GM03348 (cell line): ENCODE data around the gene DSEL.

Source experiments
- DNase-seq: peaks from one replicate; pipeline ENCODE4 v3.0.0; 2012; ENCODE audit warnings: low spot score

DSEL gene

DNA sequence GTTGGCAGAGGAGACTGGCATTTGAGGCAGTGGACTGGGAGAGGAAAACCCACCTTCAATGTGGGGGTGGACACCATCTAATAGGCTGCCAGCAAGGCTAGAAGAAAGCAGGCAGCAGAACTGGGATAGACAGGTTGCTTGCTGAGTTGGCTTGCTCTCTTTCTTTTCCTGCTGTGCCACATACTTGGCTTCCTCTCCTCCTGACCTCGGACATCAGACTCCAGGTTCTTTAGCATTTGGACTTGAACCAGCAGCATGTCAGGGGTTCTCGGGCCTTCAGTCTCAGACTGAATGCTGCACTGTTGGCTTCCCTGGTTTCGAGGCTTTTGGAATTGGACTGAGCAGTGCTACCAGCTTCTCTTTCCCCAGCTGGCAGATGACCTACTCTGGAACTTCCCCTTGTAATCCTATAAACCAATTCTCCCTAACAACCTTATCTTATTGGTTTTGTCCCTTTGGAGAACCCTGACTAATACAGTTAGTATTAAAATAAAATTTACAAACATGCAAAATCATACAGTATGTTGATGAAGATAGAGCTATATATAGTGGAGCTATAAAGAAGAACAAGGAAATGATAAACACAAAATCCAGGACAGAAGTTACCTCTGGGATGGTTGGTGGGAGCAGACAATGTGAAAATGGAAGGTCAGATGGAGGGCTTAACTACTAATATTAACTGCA is 15.9 kb downstream of the DSEL start:
- no peak for DNase-seq

DNA sequence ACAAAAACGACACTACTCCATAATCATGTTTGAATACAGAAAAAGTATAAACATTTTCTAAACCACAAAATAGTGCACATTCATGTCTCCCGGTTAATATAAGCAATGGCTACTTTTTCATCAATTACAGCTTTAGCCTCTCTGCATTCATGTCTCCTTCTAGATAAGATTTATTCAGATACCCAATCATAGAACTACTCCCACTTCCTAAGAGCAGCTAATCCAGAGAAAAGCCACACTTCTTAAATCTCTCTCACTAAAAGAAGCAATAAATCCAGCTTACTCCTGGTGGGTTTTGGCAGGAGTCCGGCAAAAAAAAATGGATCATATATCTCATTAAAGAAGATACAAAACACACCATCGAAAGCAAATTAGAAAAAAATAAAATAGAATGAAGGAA is 20.1 kb downstream of the DSEL start:
- DNase-seq, result no peak

DNA sequence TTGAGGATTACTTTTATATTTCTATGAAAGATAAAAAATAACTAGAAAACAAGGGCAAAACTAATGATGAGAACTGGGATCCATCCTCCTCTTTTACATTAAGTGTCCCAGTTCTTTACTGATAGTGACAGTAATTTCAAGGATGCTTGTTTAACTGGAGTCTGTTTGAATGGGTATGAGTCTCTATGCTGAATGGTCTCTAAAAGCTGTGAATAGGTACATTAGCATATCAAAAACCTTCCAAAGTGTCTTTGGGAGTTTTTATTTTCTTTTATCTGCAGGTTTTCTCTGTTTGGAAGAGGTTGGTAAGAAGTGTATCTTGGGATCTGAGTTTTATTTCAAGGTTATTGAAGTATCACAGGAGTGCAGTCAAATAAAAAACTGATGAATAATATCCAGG is 30.0 kb downstream of the DSEL start:
- no peak for DNase-seq

DNA sequence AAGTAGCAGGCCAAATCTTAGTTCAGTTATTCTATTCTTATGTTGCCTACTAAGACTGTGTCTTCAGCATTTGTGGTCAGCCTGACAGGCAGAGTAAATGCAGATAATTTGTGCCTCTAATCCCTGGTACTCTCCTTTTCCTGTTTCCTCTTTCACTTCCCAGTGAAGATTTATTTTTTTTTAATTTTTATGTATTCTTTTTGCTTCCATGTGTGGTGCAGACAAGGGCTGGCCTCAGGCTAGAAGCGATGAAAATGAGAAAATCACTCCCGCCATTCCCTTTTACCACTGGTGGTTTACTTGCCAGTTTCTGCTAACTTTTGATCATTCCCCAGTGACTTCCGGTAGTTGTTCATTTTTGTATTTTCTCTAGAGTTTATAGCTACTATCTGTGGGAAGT is 30.9 kb downstream of the DSEL start:
- no peak for DNase-seq

DNA sequence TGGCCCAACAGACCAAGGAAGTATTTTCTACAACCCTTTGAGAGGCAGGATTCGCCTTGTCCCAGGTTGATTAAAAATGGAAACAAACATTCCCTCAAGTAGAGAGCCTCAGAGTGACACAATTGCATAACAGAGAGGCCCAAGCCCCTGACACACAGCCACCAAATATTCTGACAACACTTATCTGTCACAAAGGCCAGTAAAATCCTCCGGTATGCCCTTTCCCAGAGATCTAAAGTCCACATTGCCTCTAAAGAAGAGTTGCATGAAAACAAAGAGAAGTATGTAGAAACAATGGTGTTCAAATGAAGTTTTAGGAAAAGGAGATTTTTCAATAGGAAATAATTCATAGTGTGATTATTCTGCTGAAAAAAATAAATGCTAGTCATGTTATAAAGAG is 32.1 kb downstream of the DSEL start:
- no peak for DNase-seq

DNA sequence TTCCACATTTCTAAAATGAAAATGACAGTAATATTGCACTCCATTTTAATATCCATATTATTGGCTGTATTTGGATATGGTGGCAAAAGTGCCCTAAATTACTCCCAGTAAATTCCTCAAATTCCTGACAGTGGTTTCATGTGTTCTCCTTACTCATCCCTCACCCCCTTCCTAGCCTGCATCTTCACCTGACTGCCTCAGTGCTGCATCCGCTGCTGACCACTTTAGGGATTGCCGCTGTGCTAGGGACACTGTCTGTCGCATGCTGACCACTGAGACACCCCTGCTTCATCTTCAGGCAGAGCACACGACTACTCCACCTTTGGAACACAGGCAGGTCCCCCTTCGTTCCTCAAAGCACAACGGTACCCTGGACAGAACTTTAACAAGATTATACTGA is 32.6 kb downstream of the DSEL start:
- DNase-seq, result no peak

DNA sequence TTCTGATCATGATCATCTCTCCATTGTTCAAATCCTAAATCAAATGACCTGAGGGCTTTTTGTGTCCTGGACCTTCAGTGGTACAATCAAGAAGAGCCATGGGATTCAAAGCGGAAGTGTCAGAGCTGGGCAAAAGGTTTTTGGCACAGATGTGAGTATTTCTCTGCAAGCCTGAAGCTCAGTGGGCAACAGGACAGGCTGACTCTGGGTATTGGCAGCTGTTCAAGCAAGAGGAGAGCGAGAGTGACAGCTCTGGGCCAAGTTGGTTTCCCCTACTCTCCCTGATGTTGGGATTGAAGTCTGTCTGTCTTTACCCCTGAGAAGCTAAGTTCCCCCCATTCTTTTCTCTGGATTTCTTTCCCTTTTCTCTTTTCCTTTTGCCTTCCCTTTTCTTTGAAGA is 33.3 kb downstream of the DSEL start:
- no peak for DNase-seq

DNA sequence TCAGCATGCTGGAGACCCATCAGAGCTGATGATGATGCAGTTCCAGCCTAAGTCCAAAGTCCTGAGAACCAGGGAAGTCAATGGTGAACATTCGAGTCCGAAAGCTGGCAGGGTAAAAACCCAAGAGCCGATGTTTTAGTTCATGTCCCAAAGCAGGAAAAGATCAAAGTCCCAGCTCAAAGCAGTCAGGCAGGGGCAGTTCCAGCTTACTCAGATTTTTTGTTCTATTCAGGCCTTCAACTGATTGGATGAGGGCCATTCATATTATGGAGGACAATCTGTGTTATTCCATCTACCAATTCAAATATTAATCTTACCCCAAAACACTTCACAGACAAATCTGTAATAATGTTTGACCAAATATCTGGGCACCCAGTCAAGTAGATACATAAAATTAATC is 38.3 kb downstream of the DSEL start:
- DNase-seq, result no peak

DNA sequence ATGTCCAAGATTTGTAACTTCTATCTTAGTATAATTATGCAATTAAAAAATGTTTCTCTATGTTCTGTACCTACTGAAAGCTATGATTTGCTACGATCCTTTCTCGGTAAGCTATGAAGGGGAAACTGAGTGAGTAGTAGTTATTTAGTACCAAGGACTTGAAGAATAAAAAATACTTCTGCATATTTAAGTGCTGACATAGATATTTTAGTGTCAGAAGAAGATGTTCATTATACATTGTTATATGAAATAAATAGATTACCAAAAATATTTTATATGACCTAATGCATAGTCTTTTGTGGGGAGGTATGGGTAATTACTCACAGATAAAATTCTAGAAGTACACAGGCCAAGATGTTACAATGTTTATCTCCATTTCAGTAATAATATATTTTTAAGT is 39.0 kb downstream of the DSEL start:
- DNase-seq, result no peak

DNA sequence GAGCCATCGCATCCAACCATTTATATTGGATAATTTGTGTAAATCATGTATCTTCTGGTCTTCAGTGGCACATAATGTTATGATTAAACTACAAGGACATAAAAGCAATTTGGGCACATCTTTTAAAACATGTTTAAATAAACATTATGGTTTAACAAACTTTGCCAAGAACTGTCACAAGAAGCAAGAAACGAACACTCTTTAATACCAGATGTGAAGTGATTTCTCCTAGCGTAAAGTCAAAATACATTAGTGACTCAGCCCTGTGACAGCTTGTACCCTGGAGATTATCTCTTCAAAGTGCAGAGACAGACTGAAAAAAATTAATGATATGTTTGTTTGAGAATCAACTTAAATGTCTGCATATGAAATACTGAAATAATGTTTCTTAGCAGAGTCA is 39.9 kb downstream of the DSEL start:
- no peak for DNase-seq

DNA sequence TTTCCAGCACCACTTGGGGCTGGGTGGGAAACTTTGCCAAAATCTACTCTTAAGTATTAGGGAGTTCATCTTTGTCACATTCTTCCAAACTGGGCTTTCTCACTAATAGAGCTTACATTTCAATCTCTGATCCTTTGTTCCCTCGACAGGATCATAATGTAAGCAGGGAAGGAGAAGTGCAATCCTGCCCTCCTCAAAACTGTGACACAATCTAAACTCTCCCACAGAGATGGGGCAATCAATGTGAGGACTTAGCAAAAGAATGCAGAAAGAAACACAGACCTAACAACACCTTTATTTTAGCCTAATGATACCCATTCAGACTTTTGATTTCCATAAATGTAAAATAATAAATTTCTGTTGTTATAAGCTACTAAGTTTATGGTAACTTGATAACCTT is 40.8 kb downstream of the DSEL start:
- peak; percentile 4 for DNase-seq

DNA sequence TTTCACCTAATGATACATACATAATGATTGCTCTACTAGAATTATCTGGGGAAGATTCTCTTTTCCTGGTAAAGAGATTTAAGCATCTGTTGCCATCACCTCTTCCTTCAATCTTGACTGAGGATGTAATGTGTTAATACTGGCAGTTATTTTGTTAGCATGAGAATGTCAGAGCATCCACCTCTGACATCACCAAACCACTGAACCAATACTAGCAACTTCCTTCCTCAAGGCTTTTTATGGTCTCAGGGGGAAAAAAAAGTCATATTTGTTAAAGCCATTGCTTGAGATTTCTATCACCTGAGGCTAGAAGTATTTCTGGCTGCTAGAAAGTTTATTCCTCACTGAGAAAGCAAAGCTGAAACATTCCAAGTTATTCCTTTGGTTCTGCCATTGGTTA is 48.5 kb downstream of the DSEL start:
- DNase-seq, result no peak

DNA sequence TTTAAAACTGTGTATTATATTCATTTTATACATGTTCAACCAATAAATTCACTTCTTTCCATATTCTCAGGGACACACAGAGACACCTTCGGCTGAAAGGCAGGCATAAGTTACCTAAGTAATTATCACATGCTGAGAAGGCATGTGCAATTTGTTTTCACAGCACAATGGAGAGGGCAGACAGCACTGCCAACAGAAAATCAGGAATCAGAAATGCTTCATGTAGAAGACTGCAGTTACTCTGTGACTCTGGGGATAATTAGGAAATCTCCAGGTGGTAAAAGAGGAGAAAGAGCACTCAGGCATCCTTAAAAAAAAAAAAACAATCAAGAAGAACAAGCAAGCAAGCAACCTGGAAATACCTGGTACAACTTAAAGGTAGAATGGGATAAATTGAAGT is 49.3 kb downstream of the DSEL start:
- DNase-seq, result no peak

DNA sequence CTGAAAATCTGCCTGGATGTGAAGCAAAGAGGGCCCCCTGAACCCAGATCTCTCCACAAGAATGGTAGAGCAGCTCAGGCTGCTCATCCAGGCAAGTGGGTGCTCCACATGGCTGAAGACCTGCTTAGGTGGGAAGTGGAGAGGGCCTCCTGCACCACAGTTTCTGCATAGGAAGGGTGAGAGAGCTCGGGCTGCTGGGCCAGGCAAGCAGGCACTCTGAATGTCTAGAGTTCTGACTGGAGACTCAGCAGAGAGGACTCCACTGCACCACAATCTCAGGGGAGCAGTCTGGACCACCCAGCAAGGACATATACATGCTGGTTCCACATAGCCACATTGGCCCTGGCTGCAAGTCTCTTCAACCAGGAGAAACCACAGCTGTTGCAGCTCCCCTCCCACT is 52.0 kb downstream of the DSEL start:
- DNase-seq, result no peak

DNA sequence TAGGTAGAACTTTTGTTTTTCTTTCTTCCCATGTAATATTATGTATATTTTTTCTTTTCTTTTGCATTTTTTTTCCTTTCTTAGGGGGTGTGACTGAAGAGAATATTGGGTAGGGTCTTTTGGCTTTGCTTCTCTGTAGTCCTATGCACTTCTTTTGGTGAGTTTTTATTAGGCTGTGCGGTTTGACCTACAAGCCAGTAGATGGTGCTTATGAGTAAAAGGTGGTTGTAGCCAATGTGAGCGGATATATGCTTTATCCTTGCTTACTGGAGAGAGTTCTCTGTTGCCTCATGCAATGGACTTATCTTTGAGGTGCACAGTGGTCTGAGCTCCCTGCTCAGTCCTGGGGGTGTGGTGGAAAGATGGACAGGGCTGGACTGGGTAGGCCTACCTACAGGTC is 52.7 kb downstream of the DSEL start:
- no peak for DNase-seq

DNA sequence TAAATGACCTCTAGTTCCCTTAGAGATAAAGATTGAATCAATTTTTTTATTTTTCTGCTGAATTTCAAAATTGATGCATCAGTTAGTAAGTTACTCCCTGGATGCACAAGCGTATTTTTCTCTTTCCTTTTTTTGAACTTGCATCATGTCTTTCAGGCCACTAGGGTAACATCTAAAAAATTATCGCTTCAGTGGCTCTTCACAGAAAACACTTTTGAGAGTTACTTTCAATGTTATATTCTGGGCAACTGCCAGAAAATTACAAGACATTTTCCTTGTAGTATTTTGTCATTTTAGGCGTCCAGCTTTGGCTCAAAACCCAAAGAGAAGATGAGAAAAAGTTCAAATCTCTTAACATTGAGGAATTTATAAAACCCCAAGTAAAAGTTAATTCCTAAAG is 59.8 kb downstream of the DSEL start:
- DNase-seq, result no peak
